SHP77 (cell line): ENCODE results near the gene CPB1.
"Not testable (repeated sequence)": the region's sequence is repeated elsewhere in the genome, so short reads cannot be mapped to it uniquely, and the experiment has no call there.

ENCODE experiments used
- DNase-seq, 2 experiments: peaks; one replicate each; lab custom pipeline; 2025; lab: John Stamatoyannopoulos, UW

The CPB1 gene

GRCh38 chr3:148827585-148827984 lies at the start of gene CPB1:
Gene CPB1, plus strand, starts transcription at chr3:148827811. Its CDS starts 13 bp downstream, at chr3:148827824.
- DNase-seq = no peak

DNA sequence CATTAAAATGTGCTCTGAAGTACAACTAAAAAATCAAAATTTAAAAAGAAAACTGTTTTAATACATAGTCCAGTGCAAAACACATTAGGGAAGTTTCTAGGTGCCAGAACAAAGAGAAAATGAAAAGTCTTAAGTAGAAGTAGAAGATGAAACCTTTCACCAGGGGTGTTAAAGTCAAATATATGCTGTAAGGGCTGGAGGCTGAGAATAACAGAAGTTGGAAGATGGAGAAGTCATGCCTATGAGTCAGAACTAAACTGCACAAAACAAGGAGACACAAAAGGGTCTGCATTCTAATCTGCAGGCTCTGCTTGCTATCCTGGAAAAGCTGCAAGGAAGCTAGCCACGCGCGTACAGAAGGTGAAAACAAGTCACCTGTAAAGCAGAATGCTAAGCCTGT lies 48.7 kb upstream of the CPB1 start:
- DNase-seq = no peak

- DNase-seq = not testable (repeated sequence)
Measured at GRCh38 chr3:148785026-148785425, 42.6 kb upstream of the CPB1 start.

GRCh38 chr3:148786159-148786558 lies 41.5 kb upstream of the CPB1 start:
- not testable (repeated sequence) for DNase-seq

GRCh38 chr3:148789146-148789545 lies 38.5 kb upstream of the CPB1 start:
- peak; percentile 10 to 26 for DNase-seq

- no peak for DNase-seq
Measured at GRCh38 chr3:148789906-148790305, 37.7 kb upstream of the CPB1 start.

DNA sequence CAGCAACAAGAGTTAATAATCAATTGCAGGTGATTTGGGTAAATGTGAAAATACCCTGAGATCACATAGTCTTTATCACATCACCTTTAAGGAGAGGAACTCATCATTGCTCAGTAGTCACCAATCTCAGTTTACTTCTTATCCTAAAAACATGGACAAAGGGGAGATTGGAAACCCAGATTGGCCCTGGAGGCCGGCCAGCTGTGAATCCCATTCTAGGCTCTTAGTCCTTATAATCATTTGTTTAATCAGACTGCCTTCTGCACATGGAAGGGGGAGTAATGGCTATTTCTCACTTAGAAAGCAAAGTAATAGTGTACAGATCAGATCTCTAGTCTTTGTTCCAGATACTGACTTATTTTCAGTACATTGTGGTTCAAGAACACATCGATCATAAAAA lies 37.2 kb upstream of the CPB1 start:
- peak in 1 of 2 experiments; percentile 27 for DNase-seq

- peak; percentile 66 to 86 for DNase-seq
Measured at GRCh38 chr3:148790851-148791735, 36.5 kb upstream of the CPB1 start.

DNA sequence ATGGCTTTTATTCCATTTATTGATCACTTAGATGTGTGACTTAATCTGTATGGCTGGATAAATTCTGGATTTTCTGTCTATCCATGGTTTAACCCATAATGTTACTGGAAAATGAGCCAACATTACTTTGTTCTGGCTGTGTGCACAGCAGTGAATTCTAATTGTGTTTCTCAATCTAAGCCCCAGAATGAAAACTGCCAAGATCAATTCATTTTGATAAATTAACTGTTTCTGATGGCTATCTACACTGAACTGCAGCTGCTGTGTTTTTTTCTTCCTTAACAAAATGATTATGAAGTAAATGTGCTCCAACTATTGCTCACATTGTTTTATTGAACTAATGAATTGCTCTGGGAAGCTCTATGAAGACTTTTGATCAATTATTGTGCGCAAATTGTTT lies 35.7 kb upstream of the CPB1 start:
- DNase-seq = no peak

GRCh38 chr3:148792516-148792915 lies 35.1 kb upstream of the CPB1 start:
- no peak for DNase-seq

- no peak for DNase-seq
Measured at GRCh38 chr3:148796799-148797198, 30.8 kb upstream of the CPB1 start.

GRCh38 chr3:148797795-148798194 lies 29.8 kb upstream of the CPB1 start:
- DNase-seq = peak; percentile 15 to 53

GRCh38 chr3:148800414-148800813 lies 27.2 kb upstream of the CPB1 start:
- DNase-seq = no peak

DNA sequence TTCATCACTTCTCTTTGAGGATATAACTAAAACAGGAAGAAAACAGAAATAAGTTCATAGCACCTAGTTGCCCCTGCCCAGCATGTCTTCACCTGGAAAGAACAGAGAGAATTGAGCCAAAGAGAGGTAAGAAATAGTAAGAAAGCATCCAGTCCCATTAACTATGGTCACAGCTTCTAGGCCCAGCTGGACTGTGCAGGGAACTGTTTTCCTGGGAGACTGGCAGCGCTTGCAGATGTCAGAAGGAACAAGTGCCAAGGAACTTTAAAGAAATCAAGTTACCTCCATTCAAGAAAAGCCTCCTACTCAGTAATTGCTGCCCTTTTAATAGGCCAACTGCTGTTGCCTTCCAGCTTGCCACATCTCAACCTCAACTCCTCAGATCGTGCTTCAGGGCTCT lies 17.8 kb upstream of the CPB1 start:
- DNase-seq = no peak

- DNase-seq = peak; percentile 76 to 84
Measured at GRCh38 chr3:148815316-148816110, 12.1 kb upstream of the CPB1 start.

- DNase-seq = peak; percentile 11 to 41
Measured at GRCh38 chr3:148816427-148816826, 11.2 kb upstream of the CPB1 start.

DNA sequence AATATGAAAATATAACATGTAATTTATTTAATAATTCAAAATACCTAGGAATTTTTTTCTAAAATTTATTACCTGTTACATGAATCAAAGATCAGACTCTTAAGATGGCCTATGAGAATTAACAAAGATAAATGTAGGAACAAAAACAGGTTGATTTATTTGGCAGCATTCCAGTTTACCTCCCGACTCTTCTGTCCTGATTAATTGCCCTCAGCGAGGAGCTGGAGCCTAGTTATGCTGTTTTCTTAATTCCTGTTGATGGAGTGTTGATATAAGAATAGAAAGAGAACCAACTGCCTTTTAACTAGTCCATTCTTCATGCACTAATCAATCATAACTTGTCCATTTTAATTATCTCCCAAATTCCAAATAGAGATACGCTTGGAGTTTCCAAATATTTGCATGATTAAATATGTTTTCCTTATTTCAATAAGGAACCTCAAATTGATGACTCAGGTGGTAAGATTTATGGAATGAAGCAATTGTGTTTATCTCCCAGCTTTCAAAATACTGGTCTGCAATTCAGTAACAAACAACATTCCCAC lies 10.6 kb upstream of the CPB1 start:
- peak; percentile 74 to 84 for DNase-seq

- no peak for DNase-seq
Measured at GRCh38 chr3:148820361-148821245, 7.0 kb upstream of the CPB1 start.

- DNase-seq = no peak
Measured at GRCh38 chr3:148823026-148823425, 4.6 kb upstream of the CPB1 start.

GRCh38 chr3:148825476-148825875 lies 2.1 kb upstream of the CPB1 start:
- DNase-seq = no peak

DNA sequence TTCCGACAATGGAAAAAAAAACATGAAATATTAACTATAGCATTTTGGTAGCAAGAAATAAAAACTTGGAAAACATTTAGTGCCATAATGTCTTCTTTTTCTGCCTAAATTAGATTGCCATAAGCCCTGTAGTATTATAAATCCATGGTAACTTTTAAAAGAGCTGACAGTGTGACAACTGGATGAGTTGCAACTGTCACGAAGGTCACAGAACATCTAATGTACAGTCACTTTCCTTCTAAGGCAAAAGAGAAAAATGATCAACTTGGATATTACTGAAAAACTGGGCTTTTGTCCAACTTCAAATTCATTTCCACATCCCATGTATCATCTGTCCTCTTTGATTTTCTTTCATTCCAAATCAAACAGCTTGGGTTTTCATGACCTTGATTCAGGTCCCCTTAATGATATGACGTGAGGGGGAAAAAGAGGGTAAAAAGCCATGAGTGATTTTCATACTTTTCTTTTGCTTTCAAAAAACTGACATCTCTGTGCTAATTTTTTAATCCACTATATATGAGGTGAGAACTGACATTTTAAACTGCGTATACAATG lies 602 bp downstream of the CPB1 start:
- no peak for DNase-seq
